Left renal cortex interstitium (tissue), 4 donors: ENCODE data around the gene KRTAP10-6. TPM values are rescaled to one million over a fixed set of nuclear protein-coding genes. Genes with fewer than 3 reads are reported as not detected.
"Not testable (repeated sequence)": the region's sequence is repeated elsewhere in the genome, so short reads cannot be mapped to it uniquely, and the experiment has no call there.

Experiments used
- DNase-seq, 4 donors: peaks; one replicate each; pipeline ENCODE4 v3.0.0-alpha.2; 2013; ENCODE audit warnings: low read depth in 4 of 4, low spot score in 2 of 4, missing footprints in 1 of 4
- polyA plus RNA-seq, 4 donors: library from polyadenylated mRNA; unstranded; fragments of 120-200 nt; gene quantifications; one replicate each; pipeline ENCODE4 v1.2.1, GENCODE V29; 2013; ENCODE audit not compliant: insufficient read length in 4 of 4

KRTAP10-6 gene
- polyA plus RNA-seq, 4 donors, result not detected

GRCh38 chr21:44566403-44566802 lies 25.9 kb downstream of the KRTAP10-6 start:
- DNase-seq, result no peak

- DNase-seq, result no peak
These were observed 27.3 kb downstream of the KRTAP10-6 start for GRCh38 chr21:44564886-44565598.

- no peak for DNase-seq
These were observed 28.2 kb downstream of the KRTAP10-6 start for GRCh38 chr21:44564099-44564498.

- DNase-seq, result no peak
These were observed 33.6 kb downstream of the KRTAP10-6 start, which contains the start of gene KRTAP10-3 for GRCh38 chr21:44558695-44559094. TSS of gene KRTAP10-3 (minus strand) at chr21:44558795. CDS start at chr21:44558715, 80 bp downstream.

- not testable (repeated sequence) for DNase-seq
These were observed 34.0 kb downstream of the KRTAP10-6 start for GRCh38 chr21:44558329-44558675.

GRCh38 chr21:44557491-44558328 lies 34.6 kb downstream of the KRTAP10-6 start:
- no peak for DNase-seq

GRCh38 chr21:44556879-44557278 lies 35.4 kb downstream of the KRTAP10-6 start:
- no peak for DNase-seq

GRCh38 chr21:44555200-44555875 lies 37.0 kb downstream of the KRTAP10-6 start:
- DNase-seq, result no peak

- DNase-seq, result no peak
These were observed 39.6 kb downstream of the KRTAP10-6 start for GRCh38 chr21:44552681-44553080.

GRCh38 chr21:44552136-44552535 lies 40.2 kb downstream of the KRTAP10-6 start:
- DNase-seq, result no peak

GRCh38 chr21:44551340-44551961 lies 40.9 kb downstream of the KRTAP10-6 start, which contains the start of gene KRTAP10-2:
TSS of gene KRTAP10-2 (minus strand) at chr21:44551505. CDS start at chr21:44551458, 47 bp downstream.
- no peak for DNase-seq

- no peak for DNase-seq
These were observed 41.5 kb downstream of the KRTAP10-6 start for GRCh38 chr21:44550807-44551206.

- DNase-seq, result not testable (repeated sequence)
These were observed 42.0 kb downstream of the KRTAP10-6 start for GRCh38 chr21:44550285-44550684.

- DNase-seq, result no peak
These were observed 42.6 kb downstream of the KRTAP10-6 start for GRCh38 chr21:44549525-44550211.

- DNase-seq, result no peak
These were observed 43.4 kb downstream of the KRTAP10-6 start for GRCh38 chr21:44548922-44549321.

GRCh38 chr21:44548381-44548780 lies 43.9 kb downstream of the KRTAP10-6 start:
- DNase-seq, result no peak

GRCh38 chr21:44547656-44548331 lies 44.5 kb downstream of the KRTAP10-6 start:
- no peak for DNase-seq

- no peak for DNase-seq
These were observed 47.7 kb downstream of the KRTAP10-6 start for GRCh38 chr21:44544566-44544965.

GRCh38 chr21:44542716-44543115 lies 49.6 kb downstream of the KRTAP10-6 start:
- no peak for DNase-seq
